22Rv1 (cell line): Measurements from ENCODE around the gene PCDHB7.
"Not testable (repeated sequence)": the region's sequence is repeated elsewhere in the genome, so short reads cannot be mapped to it uniquely, and the experiment has no call there.

Source experiments
- H3K27ac ChIP-seq: fragments of 450-650 bp; 2 replicates; pipeline ENCODE4 v1.5.1; 2017
- CTCF ChIP-seq: fragments of 450-650 bp; IDR thresholded peaks from 2 replicates; pipeline ENCODE4 v1.5.1; 2017; ENCODE audit warnings: mild to moderate bottlenecking
- ZFX ChIP-seq: fragments of 450-650 bp; IDR thresholded peaks from 2 replicates; pipeline ENCODE4 v1.6.1; 2017; ENCODE audit warnings: antibody characterized with exemption, borderline replicate concordance

The PCDHB7 gene

GRCh38 chr5:141192110-141192725, 19.8 kb downstream of the PCDHB7 start, which contains the start of gene PCDHB10:
Gene PCDHB10, plus strand, starts transcription at chr5:141192353. Its CDS starts 200 bp downstream, at chr5:141192553.
- no peak within 1 kb of the TSS for H3K27ac ChIP-seq
- TF ChIP-seq CTCF = peak; percentile 94
- no peak for TF ChIP-seq ZFX

GRCh38 chr5:141194332-141194731, 21.9 kb downstream of the PCDHB7 start:
- H3K27ac ChIP-seq = not testable (repeated sequence)

GRCh38 chr5:141196363-141196762, 23.9 kb downstream of the PCDHB7 start:
- H3K27ac ChIP-seq = no peak overlapping the region
- no peak for TF ChIP-seq ZFX
- TF ChIP-seq CTCF = no peak

- H3K27ac ChIP-seq = no peak within 1 kb of the TSS; the same call in 1 of the 2 replicates
- TF ChIP-seq ZFX (no peak), CTCF (peak; percentile 89)
Observed at GRCh38 chr5:141199359-141200235, 27.2 kb downstream of the PCDHB7 start, which contains the start of gene PCDHB11. Gene PCDHB11, plus strand, starts transcription at chr5:141199627. Its CDS starts 148 bp downstream, at chr5:141199775.

- H3K27ac ChIP-seq = not testable (repeated sequence)
Observed at GRCh38 chr5:141201126-141201525, 28.7 kb downstream of the PCDHB7 start.

GRCh38 chr5:141201646-141202045, 29.2 kb downstream of the PCDHB7 start:
- H3K27ac ChIP-seq = not testable (repeated sequence)

- H3K27ac ChIP-seq = no peak within 1 kb of the TSS
- TF ChIP-seq CTCF = peak; percentile 76
- TF ChIP-seq ZFX = no peak
Observed at GRCh38 chr5:141208478-141208877, 36.0 kb downstream of the PCDHB7 start, which contains the start of gene PCDHB12. Gene PCDHB12, plus strand, starts transcription at chr5:141208719. Its CDS starts 189 bp downstream, at chr5:141208908.

- H3K27ac ChIP-seq = not testable (repeated sequence)
Observed at GRCh38 chr5:141210281-141210680, 37.8 kb downstream of the PCDHB7 start.

GRCh38 chr5:141210849-141211248, 38.4 kb downstream of the PCDHB7 start:
- H3K27ac ChIP-seq = not testable (repeated sequence)
